OCI-LY1 (cell line): ENCODE measurements around the gene CNTNAP5.

Source experiments
- H2AFZ ChIP-seq: fragments of 200-600 bp; sonication (generic), shearing (Covaris generic); 2 replicates; pipeline ENCODE4 v1.6.0; 2014; ENCODE audit warnings: antibody characterized with exemption, mild to moderate bottlenecking, low read length
- H3F3A ChIP-seq: fragments of 200-600 bp; sonication (generic), shearing (Covaris generic); 2 replicates; pipeline ENCODE4 v1.6.0; 2014; ENCODE audit warnings: mild to moderate bottlenecking, antibody characterized with exemption, low read length, moderate library complexity; ENCODE audit not compliant: insufficient read depth
- H3K27ac ChIP-seq: fragments of 200-600 bp; sonication (generic); 2 replicates; pipeline ENCODE4 v1.5.1; 2014; ENCODE audit warnings: low read length, mixed run types, mild to moderate bottlenecking, low read depth; ENCODE audit not compliant: poor library complexity, severe bottlenecking
- H3K27me3 ChIP-seq: fragments of 200-600 bp; sonication (generic); 2 replicates; pipeline ENCODE4 v1.6.0; 2014; ENCODE audit warnings: antibody characterized with exemption, mild to moderate bottlenecking, low read length, moderate library complexity; ENCODE audit not compliant: insufficient read depth
- H3K36me3 ChIP-seq: fragments of 200-600 bp; sonication (generic); 2 replicates; pipeline ENCODE4 v1.6.1; 2014; ENCODE audit warnings: mild to moderate bottlenecking, antibody characterized with exemption, low read length, moderate library complexity, mixed read lengths; ENCODE audit not compliant: insufficient read depth
- H3K4me1 ChIP-seq: fragments of 200-600 bp; sonication (generic); 2 replicates; pipeline ENCODE4 v1.5.1; 2014; ENCODE audit warnings: mild to moderate bottlenecking, low read length, moderate library complexity; ENCODE audit not compliant: insufficient read depth, severe bottlenecking
- H3K4me2 ChIP-seq: fragments of 200-600 bp; sonication (generic), shearing (Covaris generic); 2 replicates; pipeline ENCODE4 v1.6.1; 2014; ENCODE audit warnings: low read length
- H3K4me3 ChIP-seq: fragments of 200-600 bp; sonication (generic); 2 replicates; pipeline ENCODE4 v1.5.1; 2014; ENCODE audit warnings: low read length, low read depth, mild to moderate bottlenecking, mixed read lengths; ENCODE audit not compliant: poor library complexity, severe bottlenecking
- H3K79me2 ChIP-seq: fragments of 200-600 bp; shearing (Covaris generic); 2 replicates; pipeline ENCODE4 v1.6.1; 2016; ENCODE audit warnings: mixed run types, low read length, mixed read lengths; ENCODE audit not compliant: insufficient read depth
- H3K9ac ChIP-seq: fragments of 200-600 bp; sonication (generic), shearing (Covaris generic); 2 replicates; pipeline ENCODE4 v1.6.1; 2014; ENCODE audit warnings: mild to moderate bottlenecking, low read length, mixed read lengths
- H3K9me2 ChIP-seq: fragments of 200-600 bp; sonication (generic), shearing (Covaris generic); 2 replicates; pipeline ENCODE4 v1.6.1; 2014; ENCODE audit warnings: low read depth, mild to moderate bottlenecking, low read length, mixed read lengths
- H3K9me3 ChIP-seq: fragments of 200-600 bp; shearing (Covaris generic); 2 replicates; pipeline ENCODE4 v1.6.1; 2014; ENCODE audit warnings: low read length, mixed read lengths
- H4K20me1 ChIP-seq: fragments of 200-600 bp; sonication (generic), shearing (Covaris generic); 2 replicates; pipeline ENCODE4 v1.6.0; 2016; ENCODE audit warnings: mild to moderate bottlenecking, low read length; ENCODE audit not compliant: insufficient read depth
- EZH2 ChIP-seq: fragments of 200-600 bp; sonication (generic), shearing (Covaris generic); IDR thresholded peaks from 2 replicates; pipeline ENCODE4 v1.8.0; 2017; ENCODE audit warnings: borderline replicate concordance, mixed run types, mild to moderate bottlenecking, antibody characterized with exemption, low read length, moderate library complexity, mixed read lengths
- TF ChIP-seq, protein P1 (sequence below): fragments of 200-600 bp; sonication (generic), shearing (Covaris generic); IDR thresholded peaks from 2 replicates; pipeline ENCODE4 v1.5.1; 2017; ENCODE audit warnings: mild to moderate bottlenecking, antibody characterized with exemption, low read length, moderate library complexity, mixed read lengths

The CNTNAP5 gene

DNA sequence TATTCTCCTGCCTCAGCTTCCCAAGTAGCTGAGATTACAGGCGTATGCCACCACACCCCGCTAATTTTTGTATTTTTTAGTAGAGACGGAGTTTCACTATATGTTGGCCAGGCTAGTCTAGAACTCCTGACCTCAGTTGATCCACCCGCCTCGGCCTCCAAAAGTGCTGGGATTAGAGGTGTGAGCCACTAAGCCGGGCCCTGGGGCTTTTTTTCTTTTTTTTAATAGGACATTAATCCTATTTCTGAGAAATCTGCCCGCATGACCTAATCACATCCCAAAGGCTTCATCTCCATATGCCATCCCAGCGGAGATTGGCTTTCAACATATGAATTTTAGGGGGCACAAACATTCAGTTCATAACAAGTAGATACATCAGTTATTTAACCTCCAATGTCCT, 128.6 kb downstream of the CNTNAP5 start:
- no peak overlapping the region for H2AFZ ChIP-seq
- no peaks in the 10 kb centered on the region for H4K20me1 ChIP-seq
- no peaks in the 10 kb centered on the region for H3K4me1 ChIP-seq
- H3K9me2 ChIP-seq = no peaks in the 10 kb centered on the region
- no peak overlapping the region for H3K9ac ChIP-seq
- no peaks in the 10 kb centered on the region for H3K9me3 ChIP-seq
- H3K36me3 ChIP-seq = no peaks in the 10 kb centered on the region
- no peaks in the 10 kb centered on the region for H3K79me2 ChIP-seq
- no peak overlapping the region for H3K4me3 ChIP-seq
- no peak overlapping the region for H3K27ac ChIP-seq
- TF ChIP-seq EZH2 = no peak
- TF ChIP-seq, protein P1, sequence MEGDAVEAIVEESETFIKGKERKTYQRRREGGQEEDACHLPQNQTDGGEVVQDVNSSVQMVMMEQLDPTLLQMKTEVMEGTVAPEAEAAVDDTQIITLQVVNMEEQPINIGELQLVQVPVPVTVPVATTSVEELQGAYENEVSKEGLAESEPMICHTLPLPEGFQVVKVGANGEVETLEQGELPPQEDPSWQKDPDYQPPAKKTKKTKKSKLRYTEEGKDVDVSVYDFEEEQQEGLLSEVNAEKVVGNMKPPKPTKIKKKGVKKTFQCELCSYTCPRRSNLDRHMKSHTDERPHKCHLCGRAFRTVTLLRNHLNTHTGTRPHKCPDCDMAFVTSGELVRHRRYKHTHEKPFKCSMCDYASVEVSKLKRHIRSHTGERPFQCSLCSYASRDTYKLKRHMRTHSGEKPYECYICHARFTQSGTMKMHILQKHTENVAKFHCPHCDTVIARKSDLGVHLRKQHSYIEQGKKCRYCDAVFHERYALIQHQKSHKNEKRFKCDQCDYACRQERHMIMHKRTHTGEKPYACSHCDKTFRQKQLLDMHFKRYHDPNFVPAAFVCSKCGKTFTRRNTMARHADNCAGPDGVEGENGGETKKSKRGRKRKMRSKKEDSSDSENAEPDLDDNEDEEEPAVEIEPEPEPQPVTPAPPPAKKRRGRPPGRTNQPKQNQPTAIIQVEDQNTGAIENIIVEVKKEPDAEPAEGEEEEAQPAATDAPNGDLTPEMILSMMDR = no peak
- no peaks in the 10 kb centered on the region for H3K27me3 ChIP-seq
- H3K4me2 ChIP-seq = no peak overlapping the region
- no peaks in the 10 kb centered on the region for H3F3A ChIP-seq

- Histone ChIP-seq H3K9ac (no peak overlapping the region), H3K79me2 (no peaks in the 10 kb centered on the region), H4K20me1 (no peaks in the 10 kb centered on the region), H3K4me1 (no peaks in the 10 kb centered on the region), H3K9me3 (no peaks in the 10 kb centered on the region), H3K36me3 (no peaks in the 10 kb centered on the region), H3K9me2 (no peaks in the 10 kb centered on the region), H3K27me3 (no peaks in the 10 kb centered on the region), H3K4me2 (no peak overlapping the region), H2AFZ (no peak overlapping the region), H3F3A (no peaks in the 10 kb centered on the region), H3K27ac (no peak overlapping the region), H3K4me3 (no peak overlapping the region)
- TF ChIP-seq EZH2 = no peak
- TF ChIP-seq, protein P1 = no peak
Measured at GRCh38 chr2:124159166-124159565, 134.1 kb downstream of the CNTNAP5 start.

DNA sequence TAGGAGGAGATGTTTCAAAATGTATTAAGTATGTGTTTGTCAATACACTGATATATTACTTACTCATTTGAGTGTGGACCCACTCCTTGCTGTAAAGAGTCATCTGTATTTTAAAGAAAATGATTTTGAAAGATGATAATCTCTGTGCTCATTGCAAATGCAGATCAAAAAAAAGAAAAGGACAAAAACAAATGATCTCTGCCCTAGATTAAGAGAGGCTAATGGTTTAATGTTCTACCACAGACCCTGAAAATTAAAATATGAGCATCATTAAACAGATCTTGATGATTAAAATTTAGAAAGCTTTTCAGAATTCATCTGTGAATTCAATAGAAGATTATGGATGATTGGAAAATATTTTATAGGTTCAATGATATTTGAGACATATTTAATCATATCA, 136.5 kb downstream of the CNTNAP5 start:
- no peak overlapping the region for H2AFZ ChIP-seq
- no peaks in the 10 kb centered on the region for H3K4me1 ChIP-seq
- no peaks in the 10 kb centered on the region for H3K9me2 ChIP-seq
- no peaks in the 10 kb centered on the region for H3K36me3 ChIP-seq
- H3K27ac ChIP-seq = no peak overlapping the region
- TF ChIP-seq, protein P1 = no peak
- no peak for TF ChIP-seq EZH2
- no peaks in the 10 kb centered on the region for H3K9me3 ChIP-seq
- no peak overlapping the region for H3K4me3 ChIP-seq
- no peaks in the 10 kb centered on the region for H3K27me3 ChIP-seq
- no peaks in the 10 kb centered on the region for H3F3A ChIP-seq
- H4K20me1 ChIP-seq = no peaks in the 10 kb centered on the region
- H3K9ac ChIP-seq = no peak overlapping the region
- H3K79me2 ChIP-seq = no peaks in the 10 kb centered on the region
- H3K4me2 ChIP-seq = no peak overlapping the region
